Vagina (tissue), 2 donors: ENCODE results near the gene MACF1.

Source experiments
- POLR2AphosphoS5 ChIP-seq, 2 donors: sonication (generic); formaldehyde crosslinking; IDR thresholded peaks; one replicate each; pipeline ENCODE4 v1.9.0; 2017; ENCODE audit warnings: antibody characterized with exemption in 2 of 2, mild to moderate bottlenecking in 2 of 2, low read depth in 1 of 2; ENCODE audit not compliant: insufficient read depth in 1 of 2
- TF ChIP-seq, protein P1 (sequence below), 3 experiments: fragments of 450-650 bp in 2 of 3; fragments of 200-600 bp in 1 of 3; sonication (generic) in 1 of 3; IDR thresholded peaks; one replicate each; pipeline ENCODE4 v1.5.1; 2017 to 2019; ENCODE audit warnings: antibody characterized with exemption in 3 of 3, mild to moderate bottlenecking in 2 of 3, moderate library complexity in 2 of 3

DNA sequence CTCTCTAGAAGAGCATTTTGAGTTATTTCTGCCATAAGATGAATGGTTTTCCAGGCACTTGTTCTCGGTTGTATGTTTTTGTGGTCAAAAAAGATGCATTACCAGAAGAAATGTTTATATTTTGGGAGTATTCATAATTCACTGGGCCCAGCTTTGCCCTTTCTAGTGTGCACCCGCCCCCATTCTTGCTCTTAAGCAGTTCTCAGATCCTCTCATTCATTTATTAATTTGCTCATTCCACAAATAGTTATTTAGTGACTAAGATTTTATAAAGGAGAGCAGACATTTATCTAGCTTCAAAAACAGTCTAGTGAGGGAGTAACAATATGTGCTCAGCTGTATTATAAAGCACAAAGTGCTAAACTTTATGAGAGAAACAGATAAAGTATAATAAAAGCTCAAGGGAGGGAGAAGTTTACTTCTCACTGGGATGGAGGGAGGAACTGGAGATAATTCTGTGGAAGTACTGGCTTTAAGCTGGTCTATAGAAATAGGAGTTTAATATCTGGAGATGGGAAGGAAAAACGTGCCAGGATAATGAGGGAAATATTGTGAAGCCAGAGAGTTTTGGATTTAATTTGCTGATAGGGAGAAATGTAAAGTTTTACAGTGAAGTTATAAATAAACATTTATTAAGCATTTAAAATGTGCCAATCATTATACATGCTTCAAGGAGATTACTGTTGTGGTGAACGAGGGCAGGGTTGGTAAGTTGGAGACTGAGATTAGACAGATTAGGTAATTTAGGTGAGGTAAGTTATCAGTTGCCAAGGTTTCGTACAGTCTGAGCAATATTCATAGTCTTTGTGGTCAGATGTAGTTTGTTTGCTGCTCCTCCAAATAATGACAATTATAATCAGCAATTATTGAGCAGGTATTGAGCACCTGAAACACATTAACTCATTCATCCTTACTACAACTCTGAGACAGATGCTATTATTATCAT, 9.1 kb upstream of the MACF1 start:
- TF ChIP-seq, protein P1, sequence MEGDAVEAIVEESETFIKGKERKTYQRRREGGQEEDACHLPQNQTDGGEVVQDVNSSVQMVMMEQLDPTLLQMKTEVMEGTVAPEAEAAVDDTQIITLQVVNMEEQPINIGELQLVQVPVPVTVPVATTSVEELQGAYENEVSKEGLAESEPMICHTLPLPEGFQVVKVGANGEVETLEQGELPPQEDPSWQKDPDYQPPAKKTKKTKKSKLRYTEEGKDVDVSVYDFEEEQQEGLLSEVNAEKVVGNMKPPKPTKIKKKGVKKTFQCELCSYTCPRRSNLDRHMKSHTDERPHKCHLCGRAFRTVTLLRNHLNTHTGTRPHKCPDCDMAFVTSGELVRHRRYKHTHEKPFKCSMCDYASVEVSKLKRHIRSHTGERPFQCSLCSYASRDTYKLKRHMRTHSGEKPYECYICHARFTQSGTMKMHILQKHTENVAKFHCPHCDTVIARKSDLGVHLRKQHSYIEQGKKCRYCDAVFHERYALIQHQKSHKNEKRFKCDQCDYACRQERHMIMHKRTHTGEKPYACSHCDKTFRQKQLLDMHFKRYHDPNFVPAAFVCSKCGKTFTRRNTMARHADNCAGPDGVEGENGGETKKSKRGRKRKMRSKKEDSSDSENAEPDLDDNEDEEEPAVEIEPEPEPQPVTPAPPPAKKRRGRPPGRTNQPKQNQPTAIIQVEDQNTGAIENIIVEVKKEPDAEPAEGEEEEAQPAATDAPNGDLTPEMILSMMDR (IDR thresholded peaks at IDR 0.05): no peak
- peak in 1 of 2 donors; percentile 19 for TF ChIP-seq POLR2AphosphoS5 (IDR thresholded peaks at IDR 0.05; ENCODE audit: insufficient read depth in 1 of 2, low read depth in 1 of 2)
